IMR-90 (cell line): ENCODE measurements around the gene PC. TPM values are rescaled to one million over a fixed set of nuclear protein-coding genes. Genes with fewer than 3 reads are reported as not detected.

ENCODE experiments used
- ATAC-seq: fragments of 200-7000 bp; cut with Tn5 transposase; 2 replicates; pipeline ENCODE4 v1.9.1; 2020; ENCODE audit warnings: low read depth, mild to moderate bottlenecking, moderate library complexity
- BruUV-seq: library from RNA; stranded (reverse); fragments of 400-500 nt; replicated peaks from 2 replicates; lab custom pipeline; 2021; lab: Mats Ljungman, UMichigan
- CTCF ChIA-PET: fragments of 300-600 bp; formaldehyde crosslinking; extraction: SDS; loops from one replicate; lab custom pipeline; 2021; ENCODE audit warnings: antibody characterized with exemption; lab: Yijun Ruan, JAX
- POLR2A ChIA-PET: fragments of 300-600 bp; sonication (Branson Sonifier 250); formaldehyde crosslinking; loops from one replicate; lab custom pipeline; 2022; ENCODE audit warnings: antibody characterized with exemption; ENCODE audit not compliant: unreplicated experiment; lab: Charles Lee
- DNase-seq: peaks from one replicate; pipeline ENCODE4 v3.0.0; 2013
- H2AFZ ChIP-seq: replicated peaks from 2 replicates; pipeline ENCODE3; 2013; ENCODE audit warnings: low read length, mild to moderate bottlenecking; ENCODE audit not compliant: poor library complexity
- H2AK5ac ChIP-seq: 2 replicates; pipeline ENCODE4 v1.6.1; 2013; ENCODE audit warnings: low read depth, low read length, inconsistent platforms
- H2AK9ac ChIP-seq: replicated peaks from 2 replicates; pipeline ENCODE3; 2013; ENCODE audit warnings: mild to moderate bottlenecking, low read depth, low read length, moderate library complexity; ENCODE audit not compliant: poor library complexity
- H2BK120ac ChIP-seq: 2 replicates; pipeline ENCODE4 v1.6.1; 2013; ENCODE audit warnings: low read depth, low read length, inconsistent platforms
- H2BK15ac ChIP-seq: 3 replicates; pipeline ENCODE4 v1.6.1; 2013; ENCODE audit warnings: low read depth, low read length, inconsistent platforms
- H2BK20ac ChIP-seq: 2 replicates; pipeline ENCODE4 v1.6.1; 2013; ENCODE audit warnings: low read depth, mild to moderate bottlenecking, inconsistent platforms, low read length, moderate library complexity
- H2BK5ac ChIP-seq: 2 replicates; pipeline ENCODE4 v1.6.1; 2013; ENCODE audit warnings: mild to moderate bottlenecking, low read depth, low read length, inconsistent platforms; ENCODE audit not compliant: poor library complexity, severe bottlenecking
- H3K14ac ChIP-seq: replicated peaks from 2 replicates; pipeline ENCODE4 v1.6.1; 2013; ENCODE audit warnings: low read depth, low read length, inconsistent platforms
- H3K18ac ChIP-seq: 2 replicates; pipeline ENCODE4 v1.6.1; 2013; ENCODE audit warnings: low read depth, low read length, control low read depth
- H3K23ac ChIP-seq: 2 replicates; pipeline ENCODE4 v1.6.1; 2013; ENCODE audit warnings: low read depth, low read length, inconsistent platforms
- H3K27ac ChIP-seq: 2 replicates; pipeline ENCODE4 v1.5.1; 2013; ENCODE audit warnings: mild to moderate bottlenecking, control low read depth, low read length; ENCODE audit not compliant: insufficient read depth
- H3K27me3 ChIP-seq: 2 replicates; pipeline ENCODE4 v1.6.1; 2013; ENCODE audit warnings: low read length; ENCODE audit not compliant: control insufficient read depth, insufficient read depth
- H3K36me3 ChIP-seq: 2 replicates; pipeline ENCODE4 v1.6.1; 2013; ENCODE audit warnings: low read length, mixed read lengths; ENCODE audit not compliant: control insufficient read depth, insufficient read depth
- H3K4ac ChIP-seq: 2 replicates; pipeline ENCODE4 v1.6.1; 2013; ENCODE audit warnings: low read depth, low read length, inconsistent platforms
- H3K4me1 ChIP-seq: 2 replicates; pipeline ENCODE4 v1.6.1; 2013; ENCODE audit warnings: low read length, mixed read lengths; ENCODE audit not compliant: control insufficient read depth, insufficient read depth
- H3K4me2 ChIP-seq: 2 replicates; pipeline ENCODE4 v1.6.1; 2013; ENCODE audit warnings: low read depth, mild to moderate bottlenecking, control low read depth, low read length, moderate library complexity
- H3K4me3 ChIP-seq: 2 replicates; pipeline ENCODE4 v1.5.1; 2013; ENCODE audit warnings: low read depth, mild to moderate bottlenecking, control low read depth, low read length, moderate library complexity; ENCODE audit not compliant: insufficient read depth
- H3K56ac ChIP-seq: 2 replicates; pipeline ENCODE4 v1.6.1; 2013; ENCODE audit warnings: low read length, inconsistent platforms; ENCODE audit not compliant: insufficient read depth; ENCODE audit errors: extremely low read depth
- H3K79me1 ChIP-seq, 2 experiments: 2 replicates each; pipeline ENCODE4 v1.6.1; 2013; ENCODE audit warnings: low read length in 2 of 2, inconsistent platforms in 1 of 2, low read depth in 1 of 2
- H3K9ac ChIP-seq: 2 replicates; pipeline ENCODE4 v1.6.1; 2013; ENCODE audit warnings: low read depth, low read length, control low read depth
- H3K9me1 ChIP-seq: 2 replicates; pipeline ENCODE4 v1.6.1; 2013; ENCODE audit warnings: low read length, inconsistent platforms; ENCODE audit not compliant: insufficient read depth
- H3K9me3 ChIP-seq: 2 replicates; pipeline ENCODE4 v1.6.1; 2013; ENCODE audit warnings: low read length; ENCODE audit not compliant: control insufficient read depth, insufficient read depth
- H4K20me1 ChIP-seq: 2 replicates; pipeline ENCODE4 v1.6.1; 2013; ENCODE audit warnings: low read length, inconsistent platforms; ENCODE audit not compliant: insufficient read depth
- H4K5ac ChIP-seq: 2 replicates; pipeline ENCODE4 v1.6.1; 2013; ENCODE audit warnings: mild to moderate bottlenecking, low read depth, low read length, control low read depth
- H4K8ac ChIP-seq, 2 experiments: 2 replicates each; pipeline ENCODE4 v1.6.1; 2013; ENCODE audit warnings: low read depth in 2 of 2, low read length in 2 of 2, control low read depth in 1 of 2, inconsistent platforms in 1 of 2
- H4K91ac ChIP-seq: 2 replicates; pipeline ENCODE4 v1.6.1; 2013; ENCODE audit warnings: low read depth, low read length, inconsistent platforms; ENCODE audit not compliant: insufficient read depth
- BHLHE40 ChIP-seq: fragments of 150-350 bp; IDR thresholded peaks from 2 replicates; pipeline ENCODE4 v1.6.1; 2016; ENCODE audit warnings: mild to moderate bottlenecking, low read depth, low read length
- CEBPB ChIP-seq: IDR thresholded peaks from 2 replicates; pipeline ENCODE4 v1.6.1; 2012; ENCODE audit warnings: low read depth, low read length, improper control_type of control experiment
- CHD1 ChIP-seq: IDR thresholded peaks from 2 replicates; pipeline ENCODE4 v1.6.1; 2012; ENCODE audit warnings: low read depth, low read length, improper control_type of control experiment
- CTCF ChIP-seq: conservative IDR thresholded peaks from 2 replicates; pipeline ENCODE4 v1.5.1; 2012; ENCODE audit warnings: mild to moderate bottlenecking, low read depth, low read length, improper control_type of control experiment
- FOS ChIP-seq: fragments of 150-350 bp; IDR thresholded peaks from 2 replicates; pipeline ENCODE4 v1.6.1; 2016; ENCODE audit warnings: low read depth, low read length
- MAFK ChIP-seq: IDR thresholded peaks from 2 replicates; pipeline ENCODE4 v1.6.1; 2012; ENCODE audit warnings: low read depth, low read length, improper control_type of control experiment
- MAZ ChIP-seq: IDR thresholded peaks from 2 replicates; pipeline ENCODE4 v1.6.1; 2012; ENCODE audit warnings: low read depth, mild to moderate bottlenecking, low read length, improper control_type of control experiment, moderate library complexity, borderline replicate concordance
- MXI1 ChIP-seq: IDR thresholded peaks from 2 replicates; pipeline ENCODE4 v1.6.1; 2012; ENCODE audit warnings: low read depth, mild to moderate bottlenecking, low read length, moderate library complexity, borderline replicate concordance
- NFE2L2 ChIP-seq: fragments of 150-350 bp; IDR thresholded peaks from 2 replicates; pipeline ENCODE4 v1.6.1; 2016; ENCODE audit warnings: low read depth, mild to moderate bottlenecking, low read length
- POLR2A ChIP-seq: IDR thresholded peaks from 2 replicates; pipeline ENCODE4 v1.6.1; 2012; ENCODE audit warnings: mild to moderate bottlenecking, low read depth, low read length
- RAD21 ChIP-seq: IDR thresholded peaks from 2 replicates; pipeline ENCODE4 v1.6.1; 2012; ENCODE audit warnings: low read length, improper control_type of control experiment
- RCOR1 ChIP-seq: IDR thresholded peaks from 2 replicates; pipeline ENCODE4 v1.6.1; 2012; ENCODE audit warnings: mild to moderate bottlenecking, low read length, improper control_type of control experiment; ENCODE audit not compliant: insufficient replicate concordance
- RFX5 ChIP-seq: IDR thresholded peaks from 2 replicates; pipeline ENCODE4 v1.8.0; 2012; ENCODE audit warnings: low read depth, mild to moderate bottlenecking, low read length, moderate library complexity
- SMC3 ChIP-seq: fragments of 150-350 bp; IDR thresholded peaks from 2 replicates; pipeline ENCODE4 v1.6.1; 2016; ENCODE audit warnings: low read depth, mild to moderate bottlenecking, antibody characterized with exemption, low read length, moderate library complexity
- WGBS, 2 experiments: methylation state at CpG; one replicate each; pipeline versions ENCODE4 v1.1.5 to v1.1.7; 2013; ENCODE audit warnings: missing lambda C conversion rate in 2 of 2; ENCODE audit not compliant: insufficient read length in 1 of 2; ENCODE audit errors: extremely low coverage in 2 of 2; 5-methylcytosine and 5-hydroxymethylcytosine counted together
- dilution Hi-C: fragments of 300-500 bp; cut with HindIII; formaldehyde crosslinking; loops from one replicate; pipeline ENCODE4 v1.14.3; 2018; ENCODE audit warnings: low sequenced_read_pairs; ENCODE audit not compliant: unreplicated experiment
- in situ Hi-C: fragments of 300-500 bp; cut with MboI; formaldehyde crosslinking; loops from 3 replicates; pipeline ENCODE4 v1.14.3; 2019; ENCODE audit warnings: low sequenced_read_pairs, inconsistent platforms, mixed read lengths
- intact Hi-C: fragments of 100-400 bp; cut with micrococcal nuclease; formaldehyde crosslinking; loops from 2 replicates; pipeline ENCODE4 v1.10.0; 2022
- polyA plus RNA-seq, 3 experiments: library from polyadenylated mRNA; depleted of rRNA; stranded (reverse); fragments of >200 nt; gene quantifications; 2 replicates each; pipeline ENCODE4 v1.2.3, GENCODE V29; 2012; ENCODE audit warnings: low replicate concordance in 1 of 3
- total RNA-seq: library from RNA; depleted of rRNA; stranded (reverse); fragments of >200 nt; gene quantifications from 2 replicates; pipeline ENCODE4 v1.2.3, GENCODE V29; 2012
- TF ChIP-seq, protein P1 (sequence below): fragments of 150-350 bp; IDR thresholded peaks from 2 replicates; pipeline ENCODE4 v1.6.1; 2017; ENCODE audit warnings: mild to moderate bottlenecking, antibody characterized with exemption, low read length, low read depth
- TF ChIP-seq, protein P2 (sequence below): fragments of 150-350 bp; IDR thresholded peaks from 2 replicates; pipeline ENCODE4 v1.6.1; 2016; ENCODE audit warnings: low read depth, mild to moderate bottlenecking, low read length, moderate library complexity, borderline replicate concordance

Gene PC
- total and polyA plus RNA-seq, 2 of the 4 experiments (the other 2 are of a cell fraction) = 13.6 to 15.7 TPM

- Histone ChIP-seq H2BK120ac (no peak overlapping the region), H4K20me1 (0 out of 2 replicates have a peak, but pooled peaks cover under 1% of the 10 kb centered on the region), H3K79me1 (no peaks in the 10 kb centered on the region), H4K91ac (no peak overlapping the region), H2AFZ (no peak overlapping the region), H3K4ac (no peak overlapping the region), H3K4me2 (no peak overlapping the region), H3K9me1 (no peaks in the 10 kb centered on the region), H3K4me1 (peaks cover 2% of the 10 kb centered on the region; the same call in 1 of the 2 replicates), H2BK20ac (no peak overlapping the region), H3K14ac (no peak overlapping the region), H2AK9ac (no peak overlapping the region), H3K4me3 (no peak overlapping the region), H2BK15ac (no peak overlapping the region), H3K36me3 (peaks cover 55% of the 10 kb centered on the region; the same call in 1 of the 2 replicates), H2BK5ac (no peak overlapping the region), H3K9me3 (no peaks in the 10 kb centered on the region), H2AK5ac (no peak overlapping the region), H3K9ac (no peak overlapping the region), H3K56ac (no peak overlapping the region), H3K27ac (no peak overlapping the region), H3K27me3 (no peaks in the 10 kb centered on the region), H4K8ac (no peak overlapping the region), H4K5ac (no peak overlapping the region), H3K18ac (no peak overlapping the region), H3K23ac (no peak overlapping the region)
- intact Hi-C loops = no loop called here
- TF ChIP-seq RFX5 (no peak), NFE2L2 (no peak), MAFK (no peak), MXI1 (no peak), RAD21 (no peak), POLR2A (no peak), CTCF (no peak), RCOR1 (no peak), CHD1 (no peak), FOS (no peak), BHLHE40 (no peak), SMC3 (no peak), CEBPB (no peak), MAZ (no peak)
- TF ChIP-seq, protein P1, sequence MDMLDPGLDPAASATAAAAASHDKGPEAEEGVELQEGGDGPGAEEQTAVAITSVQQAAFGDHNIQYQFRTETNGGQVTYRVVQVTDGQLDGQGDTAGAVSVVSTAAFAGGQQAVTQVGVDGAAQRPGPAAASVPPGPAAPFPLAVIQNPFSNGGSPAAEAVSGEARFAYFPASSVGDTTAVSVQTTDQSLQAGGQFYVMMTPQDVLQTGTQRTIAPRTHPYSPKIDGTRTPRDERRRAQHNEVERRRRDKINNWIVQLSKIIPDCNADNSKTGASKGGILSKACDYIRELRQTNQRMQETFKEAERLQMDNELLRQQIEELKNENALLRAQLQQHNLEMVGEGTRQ = no peak
- TF ChIP-seq, protein P2, sequence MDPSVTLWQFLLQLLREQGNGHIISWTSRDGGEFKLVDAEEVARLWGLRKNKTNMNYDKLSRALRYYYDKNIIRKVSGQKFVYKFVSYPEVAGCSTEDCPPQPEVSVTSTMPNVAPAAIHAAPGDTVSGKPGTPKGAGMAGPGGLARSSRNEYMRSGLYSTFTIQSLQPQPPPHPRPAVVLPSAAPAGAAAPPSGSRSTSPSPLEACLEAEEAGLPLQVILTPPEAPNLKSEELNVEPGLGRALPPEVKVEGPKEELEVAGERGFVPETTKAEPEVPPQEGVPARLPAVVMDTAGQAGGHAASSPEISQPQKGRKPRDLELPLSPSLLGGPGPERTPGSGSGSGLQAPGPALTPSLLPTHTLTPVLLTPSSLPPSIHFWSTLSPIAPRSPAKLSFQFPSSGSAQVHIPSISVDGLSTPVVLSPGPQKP = no peak
- WGBS, 2 experiments = 98% methylated on average over 16 of the region's 23 CpGs; no CpG with 5 or more reads in 1 of the 2 experiments
- in situ Hi-C loops = no loop called here
- ATAC-seq (no peak), DNase-seq (no peak)
- dilution Hi-C loops = no loop called here
- CTCF ChIA-PET = no interaction called here
- POLR2A ChIA-PET = no interaction called here
- no TSS peak for BruUV-seq
Measured at GRCh38 chr11:66866007-66866406, 92.2 kb downstream of the PC start.
